ENCODE measurements around the gene TMEM30A. TPM values are rescaled to one million over a fixed set of nuclear protein-coding genes. Genes with fewer than 3 reads are reported as not detected.

Gene TMEM30A
- total RNA-seq, 2 donors from 2014 or later = 47.7 to 59.4 TPM

DNA sequence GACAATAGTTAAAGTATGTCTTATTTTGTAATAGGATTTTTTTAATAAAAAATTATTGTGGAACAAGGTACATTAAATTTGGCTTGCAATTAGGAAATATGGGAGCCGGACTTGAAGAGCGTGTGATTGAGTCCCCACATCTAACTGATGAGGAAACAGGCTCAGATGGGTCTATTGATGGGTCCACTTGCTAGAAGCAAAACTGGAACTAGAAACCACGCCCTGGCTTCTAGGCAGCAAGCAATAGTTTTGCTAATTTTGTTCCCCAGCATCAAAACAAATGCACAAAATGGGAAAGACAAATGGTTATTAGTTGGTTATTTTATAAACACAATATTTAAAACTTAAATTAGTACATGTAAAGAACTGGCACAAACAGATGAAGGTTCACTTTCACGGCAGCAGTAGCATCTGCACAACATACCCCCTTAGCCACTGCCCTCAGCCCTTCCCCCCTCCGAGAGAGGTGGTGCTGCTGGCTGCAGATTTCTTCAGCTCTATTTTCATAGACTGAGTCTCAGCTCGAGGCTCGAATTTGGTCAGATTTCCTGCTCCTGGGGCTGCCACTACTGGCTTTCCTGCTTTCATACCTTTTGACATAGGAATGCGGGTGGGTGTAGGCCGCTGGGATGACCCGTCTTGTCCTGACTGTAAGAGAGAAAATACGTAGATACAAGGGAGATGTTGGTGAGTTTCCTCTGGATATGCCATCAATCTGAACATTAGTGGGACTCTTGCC is 23.8 kb upstream of the TMEM30A start:
- Histone ChIP-seq H3K4me3 (ENCODE audit: low read length) (no peak overlapping the region), H3K36me3 (ENCODE audit: control insufficient read depth, insufficient read depth, low read length) (no peaks in the 10 kb centered on the region), H3K27ac (ENCODE audit: low read depth, low read length) (no peak overlapping the region), H3K9me3 (ENCODE audit: control insufficient read depth, low read length) (no peaks in the 10 kb centered on the region), H3K27me3 (ENCODE audit: control insufficient read depth, insufficient read depth, low read length, poor library complexity, severe bottlenecking) (no peaks in the 10 kb centered on the region), H3K9ac (ENCODE audit: extremely low read depth, low read length, poor library complexity, severe bottlenecking) (no peak overlapping the region), H3K4me1 (ENCODE audit: control insufficient read depth, insufficient read depth, low read length) (no peaks in the 10 kb centered on the region)
- 56 to 70% methylated on average over 5 to 11 of the region's 11 CpGs for WGBS, 2 experiments (ENCODE audit: insufficient coverage in 1 of 2, insufficient read length in 1 of 2)
- Mint-ChIP-seq H3K36me3 (ENCODE audit: low read depth) (no peaks in the 10 kb centered on the region), H3K4me3 (no peak overlapping the region), H3K27ac (no peak overlapping the region), H3K27me3 (ENCODE audit: insufficient read depth) (no peaks in the 10 kb centered on the region), H3K4me1 (no peaks in the 10 kb centered on the region), H3K9me3 (no peaks in the 10 kb centered on the region)
- TF ChIP-seq, protein P1, sequence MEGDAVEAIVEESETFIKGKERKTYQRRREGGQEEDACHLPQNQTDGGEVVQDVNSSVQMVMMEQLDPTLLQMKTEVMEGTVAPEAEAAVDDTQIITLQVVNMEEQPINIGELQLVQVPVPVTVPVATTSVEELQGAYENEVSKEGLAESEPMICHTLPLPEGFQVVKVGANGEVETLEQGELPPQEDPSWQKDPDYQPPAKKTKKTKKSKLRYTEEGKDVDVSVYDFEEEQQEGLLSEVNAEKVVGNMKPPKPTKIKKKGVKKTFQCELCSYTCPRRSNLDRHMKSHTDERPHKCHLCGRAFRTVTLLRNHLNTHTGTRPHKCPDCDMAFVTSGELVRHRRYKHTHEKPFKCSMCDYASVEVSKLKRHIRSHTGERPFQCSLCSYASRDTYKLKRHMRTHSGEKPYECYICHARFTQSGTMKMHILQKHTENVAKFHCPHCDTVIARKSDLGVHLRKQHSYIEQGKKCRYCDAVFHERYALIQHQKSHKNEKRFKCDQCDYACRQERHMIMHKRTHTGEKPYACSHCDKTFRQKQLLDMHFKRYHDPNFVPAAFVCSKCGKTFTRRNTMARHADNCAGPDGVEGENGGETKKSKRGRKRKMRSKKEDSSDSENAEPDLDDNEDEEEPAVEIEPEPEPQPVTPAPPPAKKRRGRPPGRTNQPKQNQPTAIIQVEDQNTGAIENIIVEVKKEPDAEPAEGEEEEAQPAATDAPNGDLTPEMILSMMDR (conservative IDR thresholded peaks at IDR 0.05) = no peak
- DNase-seq = peak; percentile 66

DNA sequence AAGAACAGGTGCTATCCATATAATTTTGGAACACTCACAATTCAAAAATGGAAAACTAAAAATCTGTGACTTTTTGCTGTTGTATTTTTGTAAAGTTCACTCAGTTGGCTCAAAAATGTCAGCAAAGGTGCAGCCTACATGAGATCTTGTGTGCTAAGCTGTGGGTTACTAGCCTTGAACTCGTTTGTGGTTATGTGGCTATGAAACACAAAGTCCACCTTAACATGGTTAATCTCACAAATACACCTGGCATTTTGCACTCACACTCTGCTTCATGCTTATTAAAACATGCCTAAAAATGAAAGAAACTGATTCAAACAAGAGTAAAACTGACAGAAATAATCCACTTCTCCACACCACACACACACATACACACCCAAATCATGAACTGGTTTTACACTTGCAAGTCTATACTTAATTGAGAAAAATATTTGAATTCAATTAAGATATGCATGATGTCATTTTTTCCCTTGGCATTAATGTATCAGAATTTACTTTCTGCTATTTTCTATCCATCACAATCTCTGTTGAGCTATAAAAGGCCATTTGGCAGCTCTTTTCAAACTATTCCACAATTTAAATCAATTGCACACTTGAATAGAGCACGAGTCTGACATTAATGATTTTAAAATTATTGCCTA is 22.9 kb upstream of the TMEM30A start:
- no peaks in the 10 kb centered on the region for H3K9me3 Mint-ChIP-seq
- Histone ChIP-seq H3K27me3 (ENCODE audit: control insufficient read depth, insufficient read depth, low read length, poor library complexity, severe bottlenecking) (no peaks in the 10 kb centered on the region), H3K36me3 (ENCODE audit: control insufficient read depth, insufficient read depth, low read length) (no peaks in the 10 kb centered on the region), H3K9ac (ENCODE audit: extremely low read depth, low read length, poor library complexity, severe bottlenecking) (no peak overlapping the region), H3K9me3 (ENCODE audit: control insufficient read depth, low read length) (no peaks in the 10 kb centered on the region), H3K4me3 (ENCODE audit: low read length) (no peak overlapping the region), H3K27ac (ENCODE audit: low read depth, low read length) (no peak overlapping the region), H3K4me1 (ENCODE audit: control insufficient read depth, insufficient read depth, low read length) (no peaks in the 10 kb centered on the region)
- H3K36me3 Mint-ChIP-seq (ENCODE audit: low read depth) = no peaks in the 10 kb centered on the region
- WGBS, 2 experiments (ENCODE audit: insufficient coverage in 1 of 2, insufficient read length in 1 of 2) = 90 to 100% methylated on average over 1 to 2 of the region's 2 CpGs
- H3K27ac Mint-ChIP-seq = no peak overlapping the region
- H3K4me3 Mint-ChIP-seq = no peak overlapping the region
- DNase-seq = no peak
- no peaks in the 10 kb centered on the region for H3K27me3 Mint-ChIP-seq (ENCODE audit: insufficient read depth)
- no peaks in the 10 kb centered on the region for H3K4me1 Mint-ChIP-seq
- TF ChIP-seq, protein P1 (conservative IDR thresholded peaks at IDR 0.05) = no peak

DNA sequence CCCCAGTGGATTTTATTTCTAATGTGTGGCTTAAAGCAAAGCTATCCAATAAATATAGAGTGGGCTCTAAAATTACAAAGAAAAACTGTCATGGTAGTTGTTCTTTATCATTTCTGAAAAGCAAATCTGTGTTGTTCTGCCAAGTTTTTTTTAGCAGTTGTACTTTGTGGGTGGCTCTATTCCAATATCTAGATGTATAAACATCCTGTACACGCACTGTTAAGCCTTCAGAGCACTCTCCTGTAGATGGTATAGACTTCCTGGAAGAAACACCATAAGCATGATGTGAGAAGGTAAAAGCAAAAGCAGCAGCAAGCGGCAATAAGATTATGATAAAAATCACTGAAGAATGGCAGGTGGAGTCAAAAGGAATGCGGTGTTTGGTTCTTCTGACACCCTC is 21.5 kb upstream of the TMEM30A start:
- H3K27ac Mint-ChIP-seq = no peak overlapping the region
- no peaks in the 10 kb centered on the region for H3K4me1 Mint-ChIP-seq
- TF ChIP-seq, protein P1 (conservative IDR thresholded peaks at IDR 0.05) = no peak
- no peaks in the 10 kb centered on the region for H3K36me3 ChIP-seq (ENCODE audit: control insufficient read depth, insufficient read depth, low read length)
- 86 to 92% methylated on average over 2 to 3 of the region's 3 CpGs for WGBS, 2 experiments (ENCODE audit: insufficient coverage in 1 of 2, insufficient read length in 1 of 2)
- no peaks in the 10 kb centered on the region for H3K9me3 Mint-ChIP-seq
- H3K36me3 Mint-ChIP-seq (ENCODE audit: low read depth) = no peaks in the 10 kb centered on the region
- H3K4me3 ChIP-seq (ENCODE audit: low read length) = no peak overlapping the region
- no peaks in the 10 kb centered on the region for H3K4me1 ChIP-seq (ENCODE audit: control insufficient read depth, insufficient read depth, low read length)
- no peak overlapping the region for H3K9ac ChIP-seq (ENCODE audit: extremely low read depth, low read length, poor library complexity, severe bottlenecking)
- H3K4me3 Mint-ChIP-seq = no peak overlapping the region
- H3K27ac ChIP-seq (ENCODE audit: low read depth, low read length) = no peak overlapping the region
- H3K9me3 ChIP-seq (ENCODE audit: control insufficient read depth, low read length) = no peaks in the 10 kb centered on the region
- H3K27me3 Mint-ChIP-seq (ENCODE audit: insufficient read depth) = no peaks in the 10 kb centered on the region
- H3K27me3 ChIP-seq (ENCODE audit: control insufficient read depth, insufficient read depth, low read length, poor library complexity, severe bottlenecking) = no peaks in the 10 kb centered on the region
- no peak for DNase-seq

All from endodermal cell (in vitro differentiated cells).